DND-41 (cell line): ENCODE measurements around the gene GPBP1L1.
"Not testable (repeated sequence)": the region's sequence is repeated elsewhere in the genome, so short reads cannot be mapped to it uniquely, and the experiment has no call there.

Experiments
- ATAC-seq: fragments of 200-7000 bp; cut with Tn5 transposase; 3 replicates; pipeline ENCODE4 v1.9.1; 2021; ENCODE audit warnings: low read depth; ENCODE audit not compliant: insufficient read depth
- DNase-seq: peaks from one replicate; pipeline ENCODE4 v3.0.0-alpha.2; 2020
- H2AFZ ChIP-seq: 2 replicates; pipeline ENCODE4 v1.6.0; 2012; ENCODE audit warnings: low read depth, low read length
- H3K27ac ChIP-seq: 2 replicates; pipeline ENCODE4 v1.5.1; 2012; ENCODE audit warnings: low read length, inconsistent platforms
- H3K27me3 ChIP-seq: fragments of 200-600 bp; sonication (generic); 2 replicates; pipeline ENCODE4 v1.6.0; 2012; ENCODE audit warnings: low read length, mild to moderate bottlenecking, inconsistent platforms; ENCODE audit not compliant: insufficient read depth, poor library complexity
- H3K36me3 ChIP-seq: 2 replicates; pipeline ENCODE4 v1.5.1; 2012; ENCODE audit warnings: low read length, inconsistent platforms; ENCODE audit not compliant: insufficient read depth
- H3K4me1 ChIP-seq: 2 replicates; pipeline ENCODE4 v1.5.1; 2012; ENCODE audit warnings: mild to moderate bottlenecking, low read length; ENCODE audit not compliant: insufficient read depth
- H3K4me2 ChIP-seq: 2 replicates; pipeline ENCODE4 v1.6.0; 2012; ENCODE audit warnings: mild to moderate bottlenecking, moderate library complexity, low read length, inconsistent platforms; ENCODE audit not compliant: insufficient read depth
- H3K4me3 ChIP-seq, 2 experiments: fragments of 200-600 bp in 1 of 2; shearing (Covaris generic) in 1 of 2; 2 replicates each; pipeline ENCODE4 v1.5.1; 2012 to 2016; ENCODE audit warnings: inconsistent platforms in 2 of 2, low read length in 2 of 2, mild to moderate bottlenecking in 2 of 2, low read depth in 1 of 2, moderate library complexity in 1 of 2
- H3K79me2 ChIP-seq: 2 replicates; pipeline ENCODE4 v1.6.0; 2012; ENCODE audit warnings: low read length, inconsistent platforms; ENCODE audit not compliant: insufficient read depth
- H3K9ac ChIP-seq: 2 replicates; pipeline ENCODE4 v1.6.0; 2012; ENCODE audit warnings: low read depth, mild to moderate bottlenecking, inconsistent platforms, low read length, moderate library complexity
- H3K9me3 ChIP-seq: 2 replicates; pipeline ENCODE4 v1.5.1; 2012; ENCODE audit warnings: low read length, moderate library complexity, mild to moderate bottlenecking, inconsistent platforms; ENCODE audit not compliant: insufficient read depth, severe bottlenecking
- H4K20me1 ChIP-seq: 2 replicates; pipeline ENCODE4 v1.6.0; 2012; ENCODE audit warnings: low read length; ENCODE audit not compliant: insufficient read depth
- CTCF ChIP-seq: IDR thresholded peaks from 2 replicates; pipeline ENCODE4 v1.5.1; 2012; ENCODE audit warnings: borderline replicate concordance, low read length, moderate library complexity, mild to moderate bottlenecking; ENCODE audit not compliant: poor library complexity, severe bottlenecking; ENCODE audit errors: extremely low read depth
- EZH2 ChIP-seq: IDR thresholded peaks from 3 replicates; pipeline ENCODE4 v1.6.1; 2012; ENCODE audit warnings: borderline replicate concordance, low read depth, mild to moderate bottlenecking, moderate library complexity, low read length, inconsistent platforms; ENCODE audit not compliant: severe bottlenecking

GPBP1L1 gene

GRCh38 chr1:45686288-45687013, at the start of gene GPBP1L1:
TSS of gene GPBP1L1 (minus strand) at chr1:45686533. CDS start at chr1:45659087, 27,446 bp downstream.
- H3K4me2 ChIP-seq: peak within 1 kb of the TSS; percentile 73
- TF ChIP-seq EZH2 (no peak), CTCF (no peak)
- peak within 1 kb of the TSS; percentile 86 for H2AFZ ChIP-seq
- H3K9ac ChIP-seq: peak within 1 kb of the TSS; percentile 98
- peaks cover 15% of the 10 kb centered on the region; the same call in 1 of the 2 replicates for H4K20me1 ChIP-seq
- no peaks in the 10 kb centered on the region for H3K27me3 ChIP-seq
- peaks cover 49% of the 10 kb centered on the region for H3K4me1 ChIP-seq
- H3K27ac ChIP-seq: peak within 1 kb of the TSS; percentile 100
- H3K79me2 ChIP-seq: peaks cover 91% of the 10 kb centered on the region
- peaks cover 16% of the 10 kb centered on the region for H3K36me3 ChIP-seq
- DNase-seq (peak; percentile 98), ATAC-seq (peak; percentile 64)
- no peaks in the 10 kb centered on the region for H3K9me3 ChIP-seq
- peak within 1 kb of the TSS; percentile 66 to 81 for H3K4me3 ChIP-seq

- H3K4me2 ChIP-seq: no peak overlapping the region
- no peak overlapping the region for H3K9ac ChIP-seq
- H3K9me3 ChIP-seq: no peaks in the 10 kb centered on the region
- H2AFZ ChIP-seq: no peak overlapping the region
- H4K20me1 ChIP-seq: no peaks in the 10 kb centered on the region
- no peaks in the 10 kb centered on the region for H3K79me2 ChIP-seq
- ATAC-seq (no peak), DNase-seq (no peak)
- TF ChIP-seq EZH2: no peak
- TF ChIP-seq CTCF: no peak
- no peaks in the 10 kb centered on the region for H3K4me1 ChIP-seq
- H3K27me3 ChIP-seq: no peaks in the 10 kb centered on the region
- no peak overlapping the region for H3K4me3 ChIP-seq
- H3K27ac ChIP-seq: no peak overlapping the region
- H3K36me3 ChIP-seq: peaks cover 15% of the 10 kb centered on the region; the same call in 1 of the 2 replicates
These were observed 44.5 kb upstream of the GPBP1L1 start for GRCh38 chr1:45730780-45731319.

GRCh38 chr1:45730075-45730779, 43.9 kb upstream of the GPBP1L1 start:
- DNase-seq (no peak), ATAC-seq (no peak)
- H3K4me3 ChIP-seq: no peak overlapping the region
- H3K27ac ChIP-seq: no peak overlapping the region
- no peaks in the 10 kb centered on the region for H3K79me2 ChIP-seq
- H3K36me3 ChIP-seq: peaks cover 15% of the 10 kb centered on the region; the same call in 1 of the 2 replicates
- TF ChIP-seq CTCF: no peak
- no peak for TF ChIP-seq EZH2
- no peaks in the 10 kb centered on the region for H3K9me3 ChIP-seq
- H3K27me3 ChIP-seq: no peaks in the 10 kb centered on the region
- no peaks in the 10 kb centered on the region for H3K4me1 ChIP-seq
- H4K20me1 ChIP-seq: no peaks in the 10 kb centered on the region
- H2AFZ ChIP-seq: no peak overlapping the region
- H3K4me2 ChIP-seq: no peak overlapping the region
- H3K9ac ChIP-seq: no peak overlapping the region

GRCh38 chr1:45726007-45726406, 39.7 kb upstream of the GPBP1L1 start:
- H3K4me1 ChIP-seq, H3K9me3 ChIP-seq, H3K9ac ChIP-seq, H2AFZ ChIP-seq, ATAC-seq, H4K20me1 ChIP-seq, H3K27me3 ChIP-seq, H3K4me2 ChIP-seq, H3K27ac ChIP-seq, DNase-seq, H3K79me2 ChIP-seq, H3K4me3 ChIP-seq: not testable (repeated sequence)
- H3K36me3 ChIP-seq: peaks cover 19% of the 10 kb centered on the region; the same call in 1 of the 2 replicates
